ENCODE data around the gene NXPH3.

DNA sequence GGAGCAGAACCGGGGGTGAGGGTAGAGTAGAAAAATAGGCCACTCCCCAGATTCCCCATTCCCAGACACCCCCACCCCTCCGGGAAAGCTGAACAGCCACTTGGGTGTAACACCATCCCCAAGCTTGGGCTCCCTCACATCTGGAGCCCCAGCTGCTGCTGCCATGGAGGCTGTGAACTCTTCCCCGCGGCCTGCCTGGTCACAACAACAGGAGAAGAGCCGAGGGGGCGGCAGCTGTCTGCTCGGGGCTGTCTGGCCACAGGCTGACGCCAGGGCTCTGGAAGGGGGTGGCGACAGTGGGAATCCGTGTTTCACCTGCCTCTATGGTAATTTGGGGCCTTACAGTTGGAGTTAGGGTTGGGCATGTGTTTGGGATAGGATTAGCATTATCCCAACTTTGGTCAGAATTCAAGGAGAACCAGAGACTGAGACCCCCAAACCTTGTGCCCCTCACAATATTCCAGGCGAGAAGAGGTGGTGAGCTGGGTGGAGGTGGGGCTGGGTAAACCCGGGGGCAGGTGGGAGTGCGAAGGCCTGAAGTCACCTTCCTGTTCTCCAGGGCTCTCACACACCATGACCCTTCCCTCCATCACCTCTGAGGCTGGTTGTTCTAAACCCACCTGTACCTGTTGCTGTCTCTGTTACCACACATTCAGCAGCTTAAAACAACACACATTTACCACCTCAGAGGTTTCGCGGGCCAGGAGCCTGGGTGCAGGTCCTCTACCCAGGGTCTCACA, 29.7 kb upstream of the NXPH3 start:
- no peak for TF ChIP-seq RFX5 (IDR thresholded peaks at IDR 0.05; ENCODE audit: low read length)
- no peak for TF ChIP-seq CTCF (IDR thresholded peaks at IDR 0.05)
- TF ChIP-seq, protein P1, sequence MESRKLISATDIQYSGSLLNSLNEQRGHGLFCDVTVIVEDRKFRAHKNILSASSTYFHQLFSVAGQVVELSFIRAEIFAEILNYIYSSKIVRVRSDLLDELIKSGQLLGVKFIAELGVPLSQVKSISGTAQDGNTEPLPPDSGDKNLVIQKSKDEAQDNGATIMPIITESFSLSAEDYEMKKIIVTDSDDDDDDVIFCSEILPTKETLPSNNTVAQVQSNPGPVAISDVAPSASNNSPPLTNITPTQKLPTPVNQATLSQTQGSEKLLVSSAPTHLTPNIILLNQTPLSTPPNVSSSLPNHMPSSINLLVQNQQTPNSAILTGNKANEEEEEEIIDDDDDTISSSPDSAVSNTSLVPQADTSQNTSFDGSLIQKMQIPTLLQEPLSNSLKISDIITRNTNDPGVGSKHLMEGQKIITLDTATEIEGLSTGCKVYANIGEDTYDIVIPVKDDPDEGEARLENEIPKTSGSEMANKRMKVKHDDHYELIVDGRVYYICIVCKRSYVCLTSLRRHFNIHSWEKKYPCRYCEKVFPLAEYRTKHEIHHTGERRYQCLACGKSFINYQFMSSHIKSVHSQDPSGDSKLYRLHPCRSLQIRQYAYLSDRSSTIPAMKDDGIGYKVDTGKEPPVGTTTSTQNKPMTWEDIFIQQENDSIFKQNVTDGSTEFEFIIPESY (IDR thresholded peaks at IDR 0.05; ENCODE audit: borderline replicate concordance, low read depth): no peak
- TF ChIP-seq, protein P2, sequence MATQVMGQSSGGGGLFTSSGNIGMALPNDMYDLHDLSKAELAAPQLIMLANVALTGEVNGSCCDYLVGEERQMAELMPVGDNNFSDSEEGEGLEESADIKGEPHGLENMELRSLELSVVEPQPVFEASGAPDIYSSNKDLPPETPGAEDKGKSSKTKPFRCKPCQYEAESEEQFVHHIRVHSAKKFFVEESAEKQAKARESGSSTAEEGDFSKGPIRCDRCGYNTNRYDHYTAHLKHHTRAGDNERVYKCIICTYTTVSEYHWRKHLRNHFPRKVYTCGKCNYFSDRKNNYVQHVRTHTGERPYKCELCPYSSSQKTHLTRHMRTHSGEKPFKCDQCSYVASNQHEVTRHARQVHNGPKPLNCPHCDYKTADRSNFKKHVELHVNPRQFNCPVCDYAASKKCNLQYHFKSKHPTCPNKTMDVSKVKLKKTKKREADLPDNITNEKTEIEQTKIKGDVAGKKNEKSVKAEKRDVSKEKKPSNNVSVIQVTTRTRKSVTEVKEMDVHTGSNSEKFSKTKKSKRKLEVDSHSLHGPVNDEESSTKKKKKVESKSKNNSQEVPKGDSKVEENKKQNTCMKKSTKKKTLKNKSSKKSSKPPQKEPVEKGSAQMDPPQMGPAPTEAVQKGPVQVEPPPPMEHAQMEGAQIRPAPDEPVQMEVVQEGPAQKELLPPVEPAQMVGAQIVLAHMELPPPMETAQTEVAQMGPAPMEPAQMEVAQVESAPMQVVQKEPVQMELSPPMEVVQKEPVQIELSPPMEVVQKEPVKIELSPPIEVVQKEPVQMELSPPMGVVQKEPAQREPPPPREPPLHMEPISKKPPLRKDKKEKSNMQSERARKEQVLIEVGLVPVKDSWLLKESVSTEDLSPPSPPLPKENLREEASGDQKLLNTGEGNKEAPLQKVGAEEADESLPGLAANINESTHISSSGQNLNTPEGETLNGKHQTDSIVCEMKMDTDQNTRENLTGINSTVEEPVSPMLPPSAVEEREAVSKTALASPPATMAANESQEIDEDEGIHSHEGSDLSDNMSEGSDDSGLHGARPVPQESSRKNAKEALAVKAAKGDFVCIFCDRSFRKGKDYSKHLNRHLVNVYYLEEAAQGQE (IDR thresholded peaks at IDR 0.05; ENCODE audit: low read depth, low read length): no peak
- no peak for TF ChIP-seq SIN3A (IDR thresholded peaks at IDR 0.05; ENCODE audit: borderline replicate concordance, low read depth, low read length)
- no peak for TF ChIP-seq TAF1 (IDR thresholded peaks at IDR 0.05; ENCODE audit: borderline replicate concordance, low read depth, low read length)
- TF ChIP-seq EP300 (IDR thresholded peaks at IDR 0.05; ENCODE audit: borderline replicate concordance in 1 of 2, low read depth in 1 of 2, low read length in 1 of 2): no peak
- TF ChIP-seq USF2 (IDR thresholded peaks at IDR 0.05; ENCODE audit: borderline replicate concordance, low read depth, low read length): no peak
- no peak for TF ChIP-seq MEF2A (IDR thresholded peaks at IDR 0.05; ENCODE audit: borderline replicate concordance, low read depth)
- TF ChIP-seq CHD2 (IDR thresholded peaks at IDR 0.05; ENCODE audit: low read length, partially characterized antibody): no peak

Data from SK-N-SH (cell line).